NCI-H526 treated with DMSO at 0.1 percent for 48 hours (cell line): ENCODE results near the gene TMEM42.
"Not testable (repeated sequence)": the region's sequence is repeated elsewhere in the genome, so short reads cannot be mapped to it uniquely, and the experiment has no call there.

ENCODE experiments used
- DNase-seq: peaks from one replicate; lab custom pipeline; 2025; lab: John Stamatoyannopoulos, UW

TMEM42 gene

GRCh38 chr3:44861412-44862225, at the start of gene TMEM42:
TMEM42 (plus strand) TSS chr3:44861912; CDS start chr3:44861925, 13 bp downstream.
- peak; percentile 76 for DNase-seq

DNA sequence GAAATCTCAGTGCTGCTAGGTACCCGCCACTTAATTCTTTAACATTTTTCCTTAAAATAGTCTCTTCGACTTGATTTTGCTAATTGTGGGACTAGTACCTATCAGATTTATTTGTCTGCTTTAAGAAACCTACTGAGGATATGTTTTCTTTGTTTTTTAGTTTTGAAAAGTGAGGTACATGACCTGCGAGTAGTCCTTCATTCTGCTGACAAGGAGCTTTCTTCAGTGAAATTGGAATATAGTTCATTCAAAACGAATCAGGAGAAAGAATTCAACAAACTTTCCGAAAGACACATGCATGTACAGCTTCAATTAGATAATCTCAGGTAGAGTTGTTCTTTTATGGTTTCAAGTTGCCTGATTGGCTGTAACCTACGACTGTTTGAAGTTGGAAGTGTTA, 47.0 kb upstream of the TMEM42 start:
- no peak for DNase-seq

DNA sequence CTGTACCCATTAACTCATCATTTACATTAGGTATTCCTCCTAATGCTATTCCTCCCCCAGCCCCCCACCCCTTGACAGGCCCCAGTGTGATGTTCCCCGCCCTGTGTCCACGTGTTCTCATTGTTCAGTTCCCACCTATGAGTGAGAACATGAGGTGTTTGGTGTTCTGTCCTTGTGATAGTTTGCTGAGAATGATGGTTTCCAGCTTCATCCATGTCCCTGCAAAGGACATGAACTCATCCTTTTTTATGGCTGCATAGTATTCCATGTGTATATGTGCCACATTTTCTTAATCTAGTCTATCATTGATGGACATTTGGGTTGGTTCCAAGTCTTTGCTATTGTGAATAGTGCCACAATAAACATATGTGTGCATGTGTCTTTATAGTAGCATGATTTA, 45.4 kb upstream of the TMEM42 start:
- not testable (repeated sequence) for DNase-seq

DNA sequence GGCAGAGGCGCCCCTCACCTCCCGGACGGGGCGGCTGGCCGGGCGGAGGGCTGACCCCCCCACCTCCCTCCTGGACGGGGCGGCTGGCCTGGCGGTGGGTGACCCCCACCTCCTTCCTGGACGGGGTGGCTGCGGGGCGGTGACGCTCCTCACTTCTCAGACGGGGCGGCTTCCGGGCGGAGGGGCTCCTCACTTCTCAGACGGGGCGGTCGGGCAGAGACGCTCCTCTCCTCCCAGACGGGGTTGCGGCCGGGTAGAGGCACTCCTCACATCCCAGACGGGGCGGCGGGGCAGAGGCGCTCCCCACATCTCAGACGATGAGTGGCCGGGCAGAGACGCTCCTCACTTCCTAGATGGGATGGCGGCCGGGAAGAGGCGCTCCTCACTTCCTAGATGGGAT, 40.5 kb upstream of the TMEM42 start:
- not testable (repeated sequence) for DNase-seq

GRCh38 chr3:44825264-44825925, 36.3 kb upstream of the TMEM42 start:
- DNase-seq: no peak

DNA sequence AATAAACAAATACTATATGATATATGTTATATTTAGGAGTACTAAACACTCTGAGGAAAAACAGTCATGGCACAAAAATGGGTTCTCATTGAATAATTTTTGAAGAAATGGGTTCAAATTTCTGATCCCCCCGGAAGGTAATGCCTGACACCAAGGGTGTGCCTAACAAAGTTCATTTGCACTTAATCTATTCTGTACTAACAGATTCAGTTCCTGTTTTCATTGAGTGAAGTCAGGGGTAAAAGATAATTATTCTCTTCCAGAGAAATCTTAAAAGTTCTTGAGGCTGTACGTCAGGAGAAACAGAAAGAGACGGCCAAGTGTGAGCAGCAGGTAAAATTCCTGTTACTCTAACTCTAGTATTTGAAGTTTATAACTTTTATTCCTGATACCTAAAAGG, 34.5 kb upstream of the TMEM42 start:
- DNase-seq: no peak

- no peak for DNase-seq
These were observed 30.5 kb upstream of the TMEM42 start for GRCh38 chr3:44831232-44831631.

GRCh38 chr3:44832032-44832431, 29.7 kb upstream of the TMEM42 start:
- no peak for DNase-seq

GRCh38 chr3:44832965-44833364, 28.7 kb upstream of the TMEM42 start:
- no peak for DNase-seq

GRCh38 chr3:44833394-44833793, 28.3 kb upstream of the TMEM42 start:
- no peak for DNase-seq

DNA sequence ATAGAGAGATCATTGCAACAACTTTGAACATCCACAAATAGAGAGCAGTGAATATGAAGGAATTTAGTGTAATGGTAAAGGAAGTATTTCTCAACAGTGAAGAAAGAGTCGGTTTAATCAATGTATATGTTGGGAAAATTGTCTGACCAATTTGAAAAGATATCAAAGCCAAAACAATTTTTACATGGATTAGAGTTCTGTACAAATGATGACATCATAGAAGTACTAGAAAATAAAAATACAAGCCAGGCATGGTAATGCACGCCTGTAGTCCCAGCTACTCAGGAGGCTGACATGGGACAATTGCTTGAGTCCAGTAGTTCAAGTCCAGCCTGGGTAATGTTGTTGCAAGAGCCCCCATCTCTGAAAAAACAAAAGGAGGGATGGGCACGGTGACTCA, 26.0 kb upstream of the TMEM42 start:
- no peak for DNase-seq

DNA sequence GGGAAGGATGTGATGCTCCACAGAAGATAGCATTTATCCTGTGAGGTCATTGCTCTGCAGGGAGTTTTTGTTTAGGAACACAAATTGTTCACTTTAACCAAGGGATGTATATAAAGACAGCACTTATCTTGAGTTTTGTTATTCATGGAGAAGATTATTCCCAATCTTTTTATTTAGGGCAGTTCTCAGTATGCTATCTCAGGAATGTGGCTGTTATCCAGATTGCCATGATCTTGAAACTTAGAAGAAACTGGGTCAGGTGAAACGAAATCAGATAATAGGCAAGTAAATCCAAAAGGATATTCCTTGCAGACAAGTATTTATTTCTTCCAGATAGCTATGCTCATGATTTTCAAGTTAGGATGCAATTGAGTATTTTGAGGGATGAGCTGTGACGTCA, 19.3 kb upstream of the TMEM42 start:
- DNase-seq: no peak

DNA sequence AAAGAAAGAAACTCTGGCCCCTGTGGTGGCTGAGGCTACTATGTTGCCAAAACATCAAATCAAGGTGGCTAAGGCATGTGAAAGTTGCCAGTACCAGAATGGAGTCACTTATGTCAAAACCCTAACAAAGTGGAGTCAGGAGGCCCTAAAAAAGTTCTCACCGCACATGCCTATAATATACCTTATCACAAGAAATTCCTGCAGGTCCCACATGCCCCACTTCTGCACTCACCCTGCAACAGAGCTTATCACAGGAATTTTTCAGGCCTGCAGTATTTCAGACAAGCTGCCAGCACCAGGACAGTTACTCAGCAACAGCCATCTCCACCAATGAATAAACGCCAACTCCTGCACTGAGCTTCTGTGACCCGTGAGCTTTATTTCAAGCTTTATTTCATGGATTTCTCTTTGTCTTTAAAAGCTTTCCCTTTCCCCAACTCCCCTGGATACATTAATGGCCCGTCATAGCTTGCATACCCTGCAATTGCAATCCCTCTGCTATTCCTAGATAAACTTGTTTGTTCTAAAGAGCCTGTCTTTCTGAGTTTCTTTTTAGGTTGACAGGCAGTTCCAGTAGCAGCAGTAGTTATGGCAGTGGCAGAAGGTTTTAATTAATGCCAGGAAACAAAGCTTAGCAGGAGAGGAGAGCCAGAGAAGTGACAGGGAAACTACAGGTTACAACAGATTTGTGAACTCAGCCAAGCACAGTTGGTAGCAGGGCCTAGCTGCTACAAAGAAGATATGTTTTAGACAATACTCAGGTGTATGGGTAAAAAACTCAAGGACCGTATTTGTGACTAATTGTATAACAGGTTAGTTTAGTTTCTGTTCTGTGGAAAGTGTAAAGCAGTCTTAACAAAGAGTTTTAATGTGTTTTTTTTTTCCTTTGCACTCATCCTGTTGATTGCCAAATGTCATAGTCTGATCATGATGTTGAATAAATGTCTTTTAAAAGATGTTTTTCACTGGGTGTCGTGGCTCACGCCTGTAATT, 15.9 kb upstream of the TMEM42 start:
- DNase-seq: no peak

GRCh38 chr3:44848634-44849033, 13.1 kb upstream of the TMEM42 start:
- no peak for DNase-seq

DNA sequence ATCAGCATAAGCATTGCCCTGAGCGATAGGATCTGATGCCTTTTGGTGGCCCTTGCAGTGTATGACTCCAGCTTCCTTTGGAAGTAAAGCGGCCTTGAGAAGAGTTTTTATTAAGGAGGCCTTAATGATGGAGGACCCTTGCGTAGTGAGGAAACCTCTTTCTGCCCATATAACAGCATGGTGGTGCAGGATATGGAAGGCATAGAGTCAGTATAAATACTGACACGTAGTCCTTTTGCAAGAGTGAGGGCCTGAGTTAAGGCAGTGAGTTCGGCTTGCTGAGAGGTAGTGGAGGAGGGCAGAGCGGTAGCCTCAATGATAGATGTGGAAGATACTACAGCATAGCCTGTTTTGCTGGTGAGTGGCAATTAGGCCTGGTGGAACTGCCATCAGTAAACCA, 5.0 kb upstream of the TMEM42 start:
- DNase-seq: not testable (repeated sequence)

- no peak for DNase-seq
These were observed 1.6 kb upstream of the TMEM42 start for GRCh38 chr3:44860117-44860516.

GRCh38 chr3:44862226-44862637, 520 bp downstream of the TMEM42 start:
- no peak for DNase-seq

- DNase-seq: no peak
These were observed 3.7 kb downstream of the TMEM42 start for GRCh38 chr3:44865272-44866035.

DNA sequence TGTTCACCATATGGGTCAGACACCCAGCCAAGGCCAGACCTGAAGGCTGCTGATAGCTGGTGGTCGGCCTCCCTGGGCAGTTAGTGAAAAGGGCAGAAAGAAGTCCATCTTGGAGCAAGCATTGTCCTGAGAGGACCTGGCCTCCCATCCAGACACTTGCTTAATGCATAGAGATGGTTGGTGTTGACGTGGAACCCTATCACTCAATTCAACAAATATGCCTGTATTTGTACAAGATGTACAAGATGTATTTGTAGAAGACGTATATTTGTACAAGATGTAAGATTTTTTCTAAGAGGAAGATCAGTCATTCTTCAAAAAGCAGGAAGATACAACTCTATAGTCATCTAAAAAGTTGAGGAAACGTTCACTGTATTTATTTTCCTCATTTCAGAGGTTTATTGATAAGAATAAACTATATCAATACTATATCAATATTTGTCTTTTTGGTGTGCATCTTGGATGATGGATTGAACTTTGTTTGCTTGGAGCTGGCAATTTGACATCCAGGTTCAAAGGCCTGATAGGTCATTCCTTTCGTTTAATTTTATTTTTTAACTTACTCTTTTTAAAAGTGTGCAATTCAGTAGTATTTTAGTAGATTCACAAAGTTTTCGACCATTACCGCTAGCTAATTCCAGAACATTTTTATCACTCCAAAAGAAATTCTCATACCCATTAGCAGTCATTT, 5.9 kb downstream of the TMEM42 start:
- no peak for DNase-seq

GRCh38 chr3:44870375-44871061, 8.8 kb downstream of the TMEM42 start:
- DNase-seq: no peak
